K562 (cell line): Measurements from ENCODE around the gene GUCY1A1. TPM values are rescaled to one million over a fixed set of nuclear protein-coding genes. Genes with fewer than 3 reads are reported as not detected.

Source experiments
- ATAC-seq: fragments of 200-7000 bp; cut with Tn5 transposase; 3 replicates; pipeline ENCODE4 v1.9.1; 2020; ENCODE audit warnings: moderate library complexity
- BruUV-seq: library from RNA; stranded (reverse); fragments of 400-500 nt; replicated peaks from 2 replicates; lab custom pipeline; 2021; lab: Mats Ljungman, UMichigan
- CTCF ChIA-PET: fragments of 300-600 bp; formaldehyde crosslinking; extraction: SDS; loops from one replicate; lab custom pipeline; 2021; ENCODE audit warnings: low intra/inter-chr PET ratio; lab: Yijun Ruan, JAX
- POLR2A ChIA-PET: fragments of 300-600, 350-650 bp; sonication (Branson Sonifier 250); formaldehyde crosslinking; extraction: SDS; loops from one replicate; lab custom pipeline; 2021; ENCODE audit warnings: antibody characterized with exemption, inconsistent platforms; lab: Yijun Ruan, JAX
- DNase-seq, 4 experiments: peaks; one replicate each; pipeline versions ENCODE4 v3.0.0 to v3.0.0-alpha.2; 2011 to 2018; ENCODE audit warnings: low spot score in 3 of 4, mixed read lengths in 3 of 4; ENCODE audit errors: extremely low read depth in 1 of 4
- FAIRE-seq: peaks from 2 replicates; lab custom pipeline; 2011; peaks lifted over from hg19 to GRCh38; lab: Jason Lieb, UNC
- H2AFZ ChIP-seq: 2 replicates; pipeline ENCODE4 v1.6.0; 2011; ENCODE audit warnings: low read depth, low read length, control low read depth, inconsistent platforms
- H3K27ac ChIP-seq: fragments of 200-600 bp; 3 replicates; pipeline ENCODE4 v1.8.0; 2011; ENCODE audit warnings: low read depth, mild to moderate bottlenecking, control low read depth, inconsistent platforms, low read length, moderate library complexity, mixed read lengths; ENCODE audit errors: extremely low read depth
- H3K27me3 ChIP-seq, 2 experiments: fragments of 300-600 bp in 1 of 2; 2 replicates in 1 of 2; 3 replicates in 1 of 2; pipeline versions ENCODE4 v1.6.0 to v1.8.0; 2011; ENCODE audit warnings: inconsistent platforms in 2 of 2, low read length in 2 of 2, mild to moderate bottlenecking in 1 of 2, mixed read lengths in 1 of 2, moderate library complexity in 1 of 2; ENCODE audit not compliant: control insufficient read depth in 2 of 2, insufficient read depth in 2 of 2
- H3K36me3 ChIP-seq: fragments of 300-600 bp; 3 replicates; pipeline ENCODE4 v1.8.0; 2011; ENCODE audit warnings: mild to moderate bottlenecking, low read length, inconsistent platforms; ENCODE audit not compliant: control insufficient read depth, insufficient read depth
- H3K4me1 ChIP-seq, 2 experiments: fragments of 200-600 bp in 1 of 2; replicated peaks in 1 of 2; 2 replicates in 1 of 2; 3 replicates in 1 of 2; pipeline versions ENCODE4 v1.5.1 to v1.8.0; 2011; ENCODE audit warnings: inconsistent platforms in 2 of 2, low read length in 2 of 2, mild to moderate bottlenecking in 1 of 2, mixed read lengths in 1 of 2, moderate library complexity in 1 of 2; ENCODE audit not compliant: control insufficient read depth in 2 of 2, insufficient read depth in 2 of 2
- H3K4me2 ChIP-seq: 2 replicates; pipeline ENCODE4 v1.6.1; 2011; ENCODE audit warnings: low read length, control low read depth, inconsistent platforms, mixed read lengths; ENCODE audit not compliant: insufficient read depth
- H3K4me3 ChIP-seq: fragments of 200-600 bp; sonication (generic), shearing (Covaris generic); 2 replicates; pipeline ENCODE4 v1.5.1; 2016; ENCODE audit warnings: control low read depth, inconsistent platforms
- H3K79me2 ChIP-seq: fragments of 200-600 bp; 3 replicates; pipeline ENCODE4 v1.8.0; 2011; ENCODE audit warnings: low read length, inconsistent platforms; ENCODE audit not compliant: control insufficient read depth, insufficient read depth
- H3K9ac ChIP-seq, 2 experiments: 2 replicates each; pipeline versions ENCODE4 v1.6.0 to v1.6.1; 2011; ENCODE audit warnings: low read depth in 2 of 2, low read length in 2 of 2, control low read depth in 1 of 2, inconsistent platforms in 1 of 2, mild to moderate bottlenecking in 1 of 2, mixed read lengths in 1 of 2; ENCODE audit not compliant: insufficient read depth in 1 of 2
- H3K9me1 ChIP-seq: one replicate; pipeline ENCODE4 v1.6.0; 2011; ENCODE audit warnings: inconsistent platforms, mild to moderate bottlenecking, low read length, moderate library complexity; ENCODE audit not compliant: control insufficient read depth, insufficient read depth
- H3K9me3 ChIP-seq: replicated peaks from 2 replicates; pipeline ENCODE4 v1.5.1; 2011; ENCODE audit warnings: low read depth, low read length, inconsistent platforms; ENCODE audit not compliant: control insufficient read depth, insufficient read depth
- H4K20me1 ChIP-seq: replicated peaks from 2 replicates; pipeline ENCODE4 v1.6.1; 2011; ENCODE audit warnings: low read length, inconsistent platforms, mixed read lengths; ENCODE audit not compliant: control insufficient read depth, insufficient read depth
- CTCF ChIP-seq, 3 experiments: IDR thresholded peaks in 2 of 3; conservative IDR thresholded peaks in 1 of 3; 2 replicates each; pipeline ENCODE4 v1.5.1; 2011 to 2012; ENCODE audit warnings: low read length in 3 of 3, mild to moderate bottlenecking in 3 of 3, control low read depth in 2 of 3, improper control_type of control experiment in 1 of 3, inconsistent platforms in 1 of 3, low read depth in 1 of 3, mixed read lengths in 1 of 3, moderate library complexity in 1 of 3; ENCODE audit not compliant: insufficient read depth in 2 of 3
- KDM5B ChIP-seq: fragments of 200-600 bp; sonication (generic); IDR thresholded peaks from 2 replicates; pipeline ENCODE4 v1.6.1; 2012; ENCODE audit warnings: low read depth, mild to moderate bottlenecking, moderate library complexity, low read length, control low read depth, inconsistent platforms; ENCODE audit not compliant: insufficient replicate concordance
- NEUROD1 ChIP-seq: fragments of 150-350 bp; IDR thresholded peaks from 2 replicates; pipeline ENCODE4 v1.6.1; 2014; ENCODE audit warnings: borderline replicate concordance, low read length, low read depth; ENCODE audit not compliant: partially characterized antibody
- RFX1 ChIP-seq: fragments of 450-650 bp; IDR thresholded peaks from 2 replicates; pipeline ENCODE4 v1.6.1; 2016; ENCODE audit warnings: mild to moderate bottlenecking, moderate library complexity
- RFX5 ChIP-seq: IDR thresholded peaks from 2 replicates; pipeline ENCODE4 v1.6.1; 2011; ENCODE audit warnings: low read depth, mild to moderate bottlenecking, improper control_type of control experiment, low read length
- ZNF639 ChIP-seq, 2 experiments: fragments of 200-800 bp in 1 of 2; sonication (Bioruptor generic) in 1 of 2; sonication (generic) in 1 of 2; formaldehyde crosslinking in 1 of 2; IDR thresholded peaks in 1 of 2; conservative IDR thresholded peaks in 1 of 2; 2 replicates each; pipeline versions ENCODE4 v1.5.0 to v1.6.1; 2016 to 2020; ENCODE audit warnings: missing compliant biosample characterization in 1 of 2, missing genetic modification characterization in 1 of 2, missing genetic modification reagents in 1 of 2
- WGBS: fragments of 100-300 bp; shearing (Covaris generic); methylation state at CpG from one replicate; pipeline ENCODE4 v1.1.6; 2016; ENCODE audit warnings: low coverage, mixed read lengths; ENCODE audit not compliant: insufficient coverage; ENCODE audit errors: missing lambda C conversion rate; 5-methylcytosine and 5-hydroxymethylcytosine counted together
- in situ Hi-C: fragments of 300-500 bp; cut with MboI; formaldehyde crosslinking; loops from 4 replicates; pipeline ENCODE4 v1.15.0; 2018; ENCODE audit warnings: inconsistent platforms, mixed read lengths
- intact Hi-C: fragments of 100-400 bp; cut with micrococcal nuclease; formaldehyde crosslinking; loops from 2 replicates; pipeline ENCODE4 v1.14.2; 2022
- polyA plus RNA-seq, 8 experiments: library from polyadenylated mRNA; depleted of rRNA in 4 of 8; stranded (reverse) in 5 of 8; unstranded in 3 of 8; fragments of >200 nt; fragmentation: Nextera tagmentation in 2 of 8; fragmentation: Illumina TruSeq in 1 of 8; extraction: Ambion mirVana in 2 of 8; extraction: Trizol in 1 of 8; gene quantifications; 2 replicates each; pipeline versions ENCODE4 v1.2.1 to v1.2.3, GENCODE V29; 2011 to 2014; ENCODE audit warnings: inconsistent platforms in 1 of 8, missing spikeins in 1 of 8
- total RNA-seq, 7 experiments: library from RNA; depleted of rRNA in 6 of 7; stranded (reverse); fragments of >200 nt in 6 of 7; fragmentation: Illumina TruSeq in 2 of 7; extraction: Trizol in 2 of 7; gene quantifications; 2 replicates each; pipeline versions ENCODE4 v1.2.1 to v1.2.3, GENCODE V29; 2011 to 2021; ENCODE audit warnings: low replicate concordance in 1 of 7

GUCY1A1 gene
- total and polyA plus RNA-seq, 9 of the 15 experiments (the other 6 are each of a cell fraction or from before 2014, with no cell fraction given): not detected

GRCh38 chr4:155684892-155685541 lies 18.4 kb downstream of the GUCY1A1 start:
- no peak overlapping the region for H3K9ac ChIP-seq
- no peak for FAIRE-seq
- H3K79me2 ChIP-seq: no peaks in the 10 kb centered on the region
- H3K27me3 ChIP-seq: no peaks in the 10 kb centered on the region
- BruUV-seq: no TSS peak
- H3K27ac ChIP-seq: no peak overlapping the region
- H3K4me2 ChIP-seq: no peak overlapping the region
- H2AFZ ChIP-seq: no peak overlapping the region
- no peaks in the 10 kb centered on the region for H3K4me1 ChIP-seq
- intact Hi-C loops: no loop called here
- TF ChIP-seq RFX1: no peak
- no peak for TF ChIP-seq ZNF639 (CRISPR knock-in tag; conservative IDR thresholded peaks at IDR 0.05 in 1 of 2, IDR thresholded peaks at IDR 0.05 in 1 of 2)
- no peak for TF ChIP-seq CTCF (IDR thresholded peaks at IDR 0.05 in 2 of 3, conservative IDR thresholded peaks at IDR 0.05 in 1 of 3; ENCODE audit: insufficient read depth in 2 of 3, low read depth in 1 of 3, low read length in 3 of 3)
- no peak for TF ChIP-seq KDM5B
- TF ChIP-seq RFX5: no peak
- no peak for TF ChIP-seq NEUROD1
- TF ChIP-seq, all 486 proteins: peak for 0
- in situ Hi-C loops: no loop called here
- Histone ChIP-seq H3K9me3 (no peaks in the 10 kb centered on the region), H4K20me1 (no peaks in the 10 kb centered on the region), H3K36me3 (no peaks in the 10 kb centered on the region), H3K4me3 (no peak overlapping the region), H3K9me1 (no peaks in the 10 kb centered on the region)
- ChIA-PET CTCF (no interaction called here), POLR2A (no interaction called here)
- WGBS: 8% methylated on average over 1 of the region's 1 CpG
- DNase-seq (no peak), ATAC-seq (no peak)
